ENCODE data around the gene FAM89B. TPM values are rescaled to one million over a fixed set of nuclear protein-coding genes. Genes with fewer than 3 reads are reported as not detected.

Gene FAM89B
- total RNA-seq, 2 donors from 2014 or later = 25.7 to 51.0 TPM

GRCh38 chr11:65548395-65548794 is 23.9 kb upstream of the FAM89B start:
- Histone ChIP-seq H3K4me3 (no peak overlapping the region), H3K4me1 (peaks cover 0 to 6% of the 10 kb centered on the region in 2 donors), H3K36me3 (peaks cover 22% of the 10 kb centered on the region), H3K9me3 (no peaks in the 10 kb centered on the region), H3K27me3 (no peaks in the 10 kb centered on the region), H3K27ac (no peak overlapping the region)
- no peak for DNase-seq (ENCODE audit: low spot score)
- TF ChIP-seq CTCF (IDR thresholded peaks at IDR 0.05) = no peak

DNA sequence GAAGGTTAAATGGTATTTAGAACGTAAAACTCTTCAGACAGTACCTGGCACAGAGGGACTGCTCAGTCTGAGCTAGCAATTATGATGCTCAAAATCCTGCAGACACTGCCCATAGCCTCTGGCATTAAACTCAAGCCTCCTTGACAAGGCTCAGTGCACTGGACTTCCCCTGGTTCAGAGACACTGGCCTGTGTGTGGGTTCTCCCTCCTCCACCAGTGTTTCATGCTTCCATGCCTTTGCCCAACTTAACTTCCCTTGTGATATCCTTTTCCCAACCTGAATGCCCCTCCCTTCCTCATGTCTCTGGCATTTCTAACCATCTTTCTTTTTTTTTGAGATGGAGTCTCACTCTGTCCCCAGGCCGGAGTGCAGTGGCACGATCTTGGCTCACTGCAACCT is 23.2 kb upstream of the FAM89B start:
- Histone ChIP-seq H3K27ac (no peak overlapping the region), H3K4me3 (no peak overlapping the region), H3K27me3 (no peaks in the 10 kb centered on the region), H3K9me3 (no peaks in the 10 kb centered on the region), H3K4me1 (peaks cover 0 to 10% of the 10 kb centered on the region in 2 donors), H3K36me3 (peaks cover 28% of the 10 kb centered on the region)
- no peak for DNase-seq (ENCODE audit: low spot score)
- no peak for TF ChIP-seq CTCF (IDR thresholded peaks at IDR 0.05)

DNA sequence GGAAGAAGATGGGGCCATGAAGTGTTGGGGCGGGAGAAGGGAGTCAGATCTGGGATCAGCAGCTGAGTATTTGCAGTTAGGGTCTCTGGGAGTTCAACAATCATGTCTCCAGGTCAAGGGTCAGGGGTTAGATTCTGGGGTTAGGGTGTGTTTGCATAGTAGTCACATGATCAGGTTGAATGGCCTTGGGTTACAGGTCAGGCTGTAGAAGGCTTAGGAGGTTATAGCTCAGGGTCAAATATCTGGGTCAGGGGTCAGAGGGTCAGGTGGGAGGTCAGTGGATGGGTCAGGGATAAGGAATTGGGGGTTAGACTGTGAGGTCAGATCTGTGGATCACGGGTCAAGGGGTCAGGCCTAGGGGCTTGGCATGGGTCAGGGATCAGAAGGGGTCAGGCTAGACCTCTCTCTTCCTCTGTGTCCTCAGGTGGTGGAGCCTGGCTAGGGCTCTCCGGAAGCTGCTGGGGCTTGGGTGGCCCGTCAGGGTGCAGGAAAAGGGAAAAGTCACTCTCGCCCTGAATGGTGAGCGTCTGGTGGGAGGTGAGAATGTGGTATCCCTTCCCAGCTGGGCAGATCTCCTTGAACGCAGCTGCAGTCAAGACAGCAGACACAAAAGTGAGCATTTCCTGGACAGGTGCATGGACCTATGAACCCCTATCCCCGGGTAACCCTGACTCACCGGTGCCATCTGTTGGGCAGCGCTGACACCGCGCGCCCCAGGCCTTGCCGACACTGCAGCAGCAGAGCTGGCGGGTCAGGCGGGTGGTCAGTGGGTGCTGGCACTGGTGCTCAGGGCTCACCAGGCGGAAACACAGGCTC is 20.6 kb upstream of the FAM89B start:
- peaks cover 0 to 36% of the 10 kb centered on the region in 2 donors for H3K4me1 ChIP-seq
- no peaks in the 10 kb centered on the region for H3K27me3 ChIP-seq
- no peak overlapping the region for H3K27ac ChIP-seq
- peak in 1 of 2 donors; percentile 42 for TF ChIP-seq CTCF (IDR thresholded peaks at IDR 0.05)
- H3K9me3 ChIP-seq = no peaks in the 10 kb centered on the region
- DNase-seq (ENCODE audit: low spot score) = no peak
- H3K36me3 ChIP-seq = peaks cover 28% of the 10 kb centered on the region
- no peak overlapping the region for H3K4me3 ChIP-seq

DNA sequence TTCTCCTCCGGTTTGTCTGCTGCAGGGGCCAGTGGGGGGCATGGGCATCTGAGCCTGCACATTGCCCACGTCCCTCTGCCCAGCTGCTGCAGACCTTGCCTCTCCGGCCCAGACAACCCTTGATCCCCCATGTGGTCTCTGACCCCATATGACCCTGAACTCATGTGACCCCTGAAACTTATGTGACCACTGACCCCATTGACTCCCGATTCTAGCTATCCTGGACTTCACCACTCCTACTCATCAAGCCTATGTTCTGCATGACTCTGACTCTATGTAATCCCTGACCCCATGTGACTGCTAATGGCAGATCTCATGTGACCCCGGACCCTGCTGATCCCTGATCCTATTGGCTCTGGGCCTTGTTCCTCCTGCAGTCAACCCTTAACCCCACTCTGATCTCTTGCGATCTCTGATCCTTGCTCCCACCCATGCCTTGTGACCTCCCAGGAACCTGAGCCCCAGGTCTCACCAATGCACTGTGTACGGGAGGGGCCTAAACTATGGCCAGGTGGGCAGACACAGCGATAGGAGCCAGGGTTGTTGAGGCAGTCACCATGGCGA is 19.9 kb upstream of the FAM89B start:
- no peak overlapping the region for H3K4me3 ChIP-seq
- DNase-seq (ENCODE audit: low spot score) = no peak
- H3K27ac ChIP-seq = no peak overlapping the region
- no peaks in the 10 kb centered on the region for H3K27me3 ChIP-seq
- peaks cover 0 to 38% of the 10 kb centered on the region in 2 donors for H3K4me1 ChIP-seq
- no peak for TF ChIP-seq CTCF (IDR thresholded peaks at IDR 0.05)
- no peaks in the 10 kb centered on the region for H3K9me3 ChIP-seq
- H3K36me3 ChIP-seq = peaks cover 25% of the 10 kb centered on the region

DNA sequence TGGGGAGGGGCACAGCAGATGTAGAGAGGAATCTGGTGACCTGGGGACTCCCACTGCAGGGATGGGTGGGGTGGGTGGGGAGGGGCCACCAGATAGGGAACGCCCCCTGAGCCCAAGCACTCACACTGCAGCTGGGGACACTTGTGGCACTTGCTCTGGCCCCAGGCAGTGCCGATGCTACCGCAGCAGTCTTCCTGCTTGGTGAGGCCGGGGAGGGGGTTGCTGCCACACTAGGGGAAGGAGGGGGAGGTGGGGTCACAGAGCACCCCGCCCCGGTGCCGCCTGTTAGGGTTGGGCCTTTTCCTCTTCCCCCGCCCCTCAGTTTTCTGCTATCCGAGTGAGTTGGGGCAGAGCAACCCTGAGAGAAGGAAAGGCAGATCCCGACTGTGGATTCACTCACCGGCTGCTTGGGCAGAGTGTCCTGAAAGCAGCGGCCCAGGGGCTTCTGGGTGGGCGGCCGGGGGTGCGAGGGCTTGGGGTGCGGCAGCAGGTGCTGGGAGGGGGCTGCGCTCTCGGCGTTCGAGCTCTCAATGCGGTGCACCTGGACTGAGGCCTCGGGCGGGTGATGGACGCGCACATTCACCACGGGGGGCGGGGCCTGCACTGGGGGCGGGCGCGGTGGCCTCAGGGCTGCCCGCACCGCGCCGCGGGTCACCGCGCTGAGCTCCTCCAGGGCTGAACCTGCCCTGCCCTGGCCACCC is 18.9 kb upstream of the FAM89B start:
- H3K36me3 ChIP-seq = peaks cover 22% of the 10 kb centered on the region

More for the DNA sequence above, 18.9 kb upstream of the FAM89B start:
- Histone ChIP-seq H3K27me3 (no peaks in the 10 kb centered on the region), H3K27ac (no peak overlapping the region), H3K4me1 (peaks cover 0 to 41% of the 10 kb centered on the region in 2 donors), H3K9me3 (no peaks in the 10 kb centered on the region), H3K4me3 (no peak overlapping the region)
- TF ChIP-seq CTCF (IDR thresholded peaks at IDR 0.05) = no peak
- DNase-seq (ENCODE audit: low spot score) = no peak
